NCI-H748 treated with DMSO at 0.1 percent for 48 hours (cell line): ENCODE data around the gene HYLS1.
"Not testable (repeated sequence)": the region's sequence is repeated elsewhere in the genome, so short reads cannot be mapped to it uniquely, and the experiment has no call there.

Experiments
- DNase-seq: peaks from one replicate; lab custom pipeline; 2025; lab: John Stamatoyannopoulos, UW

Gene HYLS1

GRCh38 chr11:125903711-125904659 is 16.5 kb downstream of the HYLS1 start, which contains the start of gene DDX25:
DDX25 (plus strand) TSS chr11:125904508; CDS start chr11:125904518, 10 bp downstream.
- DNase-seq: no peak

DNA sequence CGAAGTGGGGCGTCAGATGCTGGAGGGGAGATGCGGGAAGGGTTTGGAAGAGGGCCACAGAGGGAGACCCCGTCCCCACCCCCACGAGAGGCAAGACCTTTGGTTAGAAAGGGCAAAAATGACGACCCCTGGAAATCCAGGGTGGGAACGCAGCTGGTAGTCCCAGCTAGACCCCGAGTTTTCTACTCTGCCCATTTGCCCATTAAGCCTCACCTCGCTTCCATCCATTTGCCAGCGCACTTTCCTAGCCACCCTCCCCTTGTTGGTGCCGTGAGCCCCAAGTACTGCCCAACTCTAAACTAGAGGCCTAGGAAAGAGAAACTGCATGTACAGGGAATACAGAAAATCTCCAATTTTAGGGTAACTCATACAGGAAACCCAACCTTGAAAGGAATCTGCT is 17.2 kb downstream of the HYLS1 start:
- no peak for DNase-seq

DNA sequence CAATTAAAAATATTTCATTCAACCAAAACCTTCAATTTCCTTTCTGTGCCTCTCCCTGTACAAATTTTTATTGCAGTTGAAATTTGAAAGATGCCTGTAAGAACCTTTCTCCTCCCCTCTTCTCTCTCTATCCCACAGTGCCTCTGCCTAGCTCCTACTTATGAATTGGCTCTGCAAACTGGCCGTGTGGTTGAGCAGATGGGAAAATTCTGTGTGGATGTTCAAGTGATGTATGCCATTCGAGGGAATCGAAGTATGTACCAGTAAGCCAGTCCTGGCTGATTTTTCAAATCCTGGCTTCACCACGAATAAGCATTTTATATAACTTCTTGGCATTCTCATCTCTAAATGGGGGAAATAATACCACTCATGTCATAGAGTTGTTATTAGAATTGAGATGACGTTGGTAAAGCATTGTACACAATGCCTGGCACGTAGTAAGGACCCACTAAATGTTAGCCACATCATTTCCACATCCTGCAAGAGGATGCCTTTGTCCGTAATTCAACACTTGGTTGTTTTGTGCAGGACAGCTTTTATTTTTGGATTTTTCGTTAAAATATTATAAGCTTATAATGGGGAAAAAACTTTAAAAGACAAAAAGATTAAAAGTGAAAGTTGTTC is 22.9 kb downstream of the HYLS1 start:
- DNase-seq: no peak

GRCh38 chr11:125914601-125915000 is 27.1 kb downstream of the HYLS1 start:
- not testable (repeated sequence) for DNase-seq

DNA sequence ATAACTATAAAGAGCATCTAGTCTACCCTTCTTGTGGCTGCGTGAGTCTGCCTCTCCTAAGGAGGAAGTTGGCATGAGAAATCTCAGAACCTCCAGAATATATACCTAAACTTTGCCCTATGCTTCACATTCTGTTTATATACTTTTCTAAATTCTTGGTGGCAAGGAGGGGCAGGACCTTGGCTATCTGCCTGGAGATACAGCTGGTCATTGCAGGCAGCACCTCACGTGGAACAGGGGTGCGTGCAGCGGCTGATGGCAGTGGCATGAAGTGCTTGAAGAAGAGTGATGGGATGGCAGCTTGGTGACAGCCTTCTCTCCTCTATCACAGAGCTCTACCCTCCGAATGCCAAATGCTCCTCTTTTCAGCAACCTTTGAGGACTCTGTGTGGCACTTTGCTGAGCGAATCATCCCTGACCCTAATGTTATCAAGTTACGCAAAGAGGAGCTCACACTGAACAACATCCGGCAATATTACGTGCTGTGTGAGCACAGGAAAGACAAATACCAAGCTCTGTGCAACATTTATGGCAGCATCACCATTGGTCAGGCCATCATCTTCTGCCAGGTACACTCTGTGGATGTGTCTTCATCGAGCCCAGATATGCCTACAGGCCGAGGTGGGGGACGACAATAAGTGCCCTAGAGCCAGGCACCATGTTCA is 29.3 kb downstream of the HYLS1 start:
- no peak for DNase-seq

DNA sequence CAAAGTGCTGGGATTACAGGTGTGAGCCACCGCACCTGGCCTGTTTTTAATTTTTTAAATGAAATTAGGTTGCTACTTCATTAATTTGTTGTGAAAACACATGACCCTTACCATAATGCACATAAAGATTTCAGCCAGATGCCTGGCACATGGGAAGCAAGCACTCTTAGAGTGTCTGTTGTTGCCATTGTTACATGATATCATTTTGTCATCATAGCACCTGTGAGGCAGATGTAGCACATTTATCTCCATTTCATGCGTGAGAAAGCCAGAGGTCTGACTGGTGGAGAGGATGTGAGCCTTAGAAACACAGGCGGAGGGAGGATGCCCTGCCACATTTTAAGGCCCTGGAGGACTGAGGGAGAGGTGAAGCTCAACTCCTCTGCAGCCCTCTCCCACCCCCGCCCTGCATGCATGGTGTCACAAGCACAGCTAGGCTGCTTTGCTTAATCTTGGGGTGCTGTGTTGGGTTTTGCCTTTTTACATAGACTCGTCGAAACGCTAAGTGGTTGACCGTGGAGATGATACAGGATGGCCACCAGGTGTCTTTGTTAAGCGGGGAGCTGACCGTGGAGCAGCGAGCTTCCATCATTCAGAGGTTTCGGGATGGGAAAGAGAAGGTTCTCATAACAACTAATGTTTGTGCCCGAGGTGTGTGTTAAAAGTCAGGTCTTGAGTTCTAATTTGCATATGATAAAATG is 30.8 kb downstream of the HYLS1 start:
- DNase-seq: no peak

DNA sequence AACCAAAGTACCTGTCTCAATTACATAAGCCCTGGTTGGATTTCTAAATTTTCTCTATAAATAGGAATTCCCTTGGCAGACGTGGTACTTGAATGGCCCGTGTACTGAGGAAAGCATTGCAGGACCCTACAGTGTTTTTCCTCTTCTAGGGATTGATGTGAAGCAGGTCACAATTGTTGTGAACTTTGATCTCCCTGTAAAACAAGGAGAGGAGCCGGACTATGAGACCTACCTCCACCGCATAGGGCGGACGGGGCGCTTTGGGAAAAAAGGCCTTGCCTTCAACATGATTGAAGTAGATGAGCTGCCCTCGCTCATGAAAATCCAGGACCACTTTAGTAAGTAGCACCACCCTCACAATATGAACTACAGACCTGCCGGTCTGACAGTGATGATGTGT is 33.6 kb downstream of the HYLS1 start:
- no peak for DNase-seq

DNA sequence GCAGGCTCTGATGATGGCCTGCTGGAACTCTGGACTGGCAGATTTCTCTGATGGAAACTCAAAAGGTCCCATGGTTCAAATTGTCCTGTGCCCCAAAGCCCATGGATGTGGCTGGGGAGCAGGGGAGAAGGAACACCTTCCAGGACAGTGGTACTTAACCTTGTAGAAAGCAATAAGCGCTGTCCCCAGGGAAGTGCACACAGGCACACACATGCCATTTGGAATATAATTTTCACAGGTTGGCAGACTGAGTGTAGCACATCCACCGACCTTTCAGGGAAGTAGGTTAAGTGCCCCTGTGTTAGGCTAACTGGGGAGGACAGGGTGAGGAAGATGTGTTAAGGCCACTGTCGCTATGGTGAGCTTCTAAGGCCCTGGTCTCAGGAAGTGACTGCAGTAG is 34.7 kb downstream of the HYLS1 start:
- no peak for DNase-seq

DNA sequence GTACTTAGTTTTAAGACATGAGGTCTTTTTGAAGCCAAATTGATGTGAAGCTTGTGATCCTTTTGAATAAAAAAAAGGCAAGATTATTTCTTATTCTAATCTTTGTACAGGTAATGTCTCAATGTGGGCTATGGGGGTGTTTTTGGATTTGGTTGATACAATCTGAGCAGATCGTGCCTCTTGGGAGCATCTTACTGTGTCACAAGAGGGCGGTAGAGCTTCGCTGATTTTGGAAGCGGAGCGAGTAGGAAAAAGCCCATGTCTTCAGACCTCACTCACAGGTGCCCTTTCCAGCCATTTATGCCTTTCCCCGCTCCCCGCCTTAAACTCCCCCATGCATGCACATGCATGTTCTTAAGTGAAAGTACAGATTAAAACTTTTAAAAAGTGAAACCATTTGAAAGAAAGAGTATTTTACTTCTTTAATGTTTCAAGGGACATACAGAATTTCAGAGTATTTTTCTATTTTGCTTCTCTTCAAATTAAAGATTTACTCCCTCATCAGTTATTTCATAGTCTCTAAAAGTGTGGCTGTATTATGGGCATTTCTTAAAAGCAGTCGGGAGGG is 35.6 kb downstream of the HYLS1 start:
- peak; percentile 26 for DNase-seq

- no peak for DNase-seq
These were observed 36.2 kb downstream of the HYLS1 start for GRCh38 chr11:125923633-125924032.

GRCh38 chr11:125924384-125925007 is 37.0 kb downstream of the HYLS1 start:
- no peak for DNase-seq

- DNase-seq: no peak
These were observed 37.8 kb downstream of the HYLS1 start for GRCh38 chr11:125925247-125925740.

- DNase-seq: no peak
These were observed 38.3 kb downstream of the HYLS1 start for GRCh38 chr11:125925804-125926203.

DNA sequence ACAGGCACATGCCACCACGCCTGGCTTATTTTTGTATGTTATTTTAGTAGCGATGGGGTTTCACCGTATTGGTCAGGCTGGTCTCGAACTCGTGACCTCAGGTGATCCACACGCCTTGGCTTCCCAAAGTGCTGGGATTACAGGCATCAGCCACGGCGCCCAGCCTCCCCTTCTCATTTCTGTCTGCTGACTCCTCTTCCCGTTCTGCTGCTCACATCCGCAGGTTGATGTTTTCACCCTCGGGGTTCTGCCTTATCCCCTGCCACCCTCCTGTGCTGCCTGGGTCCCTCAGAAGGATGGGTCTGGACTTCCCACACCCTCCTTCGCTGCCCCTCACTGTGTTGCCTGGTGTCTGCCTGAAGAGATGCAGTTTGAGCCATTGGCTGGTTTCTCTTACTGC is 39.2 kb downstream of the HYLS1 start:
- DNase-seq: no peak

DNA sequence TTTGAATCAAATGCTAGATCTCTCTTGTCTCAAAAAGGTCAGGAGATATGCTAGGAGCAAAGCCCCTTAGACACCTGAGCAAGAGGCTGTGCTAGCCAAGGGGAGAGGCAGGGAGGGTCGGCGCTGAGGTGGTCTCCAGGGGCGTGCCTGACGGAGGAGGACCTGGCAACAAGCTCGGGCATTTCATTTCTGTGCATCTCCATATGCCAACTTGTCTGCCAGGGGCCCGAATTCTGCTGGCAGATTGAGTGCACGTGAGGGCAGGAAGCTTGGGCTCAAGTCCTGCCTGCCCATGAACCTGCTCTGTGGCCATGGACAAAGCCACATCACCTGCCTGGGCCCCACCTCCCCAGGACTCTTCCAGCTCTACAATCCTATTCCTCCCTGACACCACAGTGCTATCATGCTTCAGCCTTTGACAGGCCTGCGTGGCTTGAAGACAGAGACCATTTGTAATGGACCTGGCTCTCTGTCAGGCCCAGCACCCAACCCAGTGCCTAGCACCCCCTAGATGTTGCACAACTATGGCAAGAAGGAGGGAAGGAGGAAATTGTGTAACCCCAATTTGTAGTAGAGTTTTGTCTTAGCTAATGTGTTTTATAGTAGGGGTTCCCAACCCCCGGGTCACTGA is 42.1 kb downstream of the HYLS1 start:
- DNase-seq: no peak

DNA sequence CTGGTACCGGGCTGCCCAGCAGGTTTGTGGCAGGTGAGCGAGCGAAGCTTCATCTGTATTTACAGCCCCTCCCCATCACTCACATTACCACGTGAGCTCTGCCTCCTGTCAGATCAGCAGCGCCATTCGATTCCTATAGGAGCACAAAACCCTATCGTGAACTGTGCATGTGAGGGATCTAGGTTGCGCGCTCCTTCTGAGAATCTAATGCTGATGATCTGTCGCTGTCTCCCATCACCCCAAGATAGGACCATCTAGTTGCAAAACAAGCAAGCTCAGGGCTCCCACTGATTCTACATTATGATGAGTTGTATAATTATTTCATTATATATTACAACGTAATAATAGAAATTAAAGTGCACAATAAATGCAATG is 42.6 kb downstream of the HYLS1 start:
- DNase-seq: no peak

GRCh38 chr11:125931116-125931515 is 43.6 kb downstream of the HYLS1 start:
- no peak for DNase-seq

DNA sequence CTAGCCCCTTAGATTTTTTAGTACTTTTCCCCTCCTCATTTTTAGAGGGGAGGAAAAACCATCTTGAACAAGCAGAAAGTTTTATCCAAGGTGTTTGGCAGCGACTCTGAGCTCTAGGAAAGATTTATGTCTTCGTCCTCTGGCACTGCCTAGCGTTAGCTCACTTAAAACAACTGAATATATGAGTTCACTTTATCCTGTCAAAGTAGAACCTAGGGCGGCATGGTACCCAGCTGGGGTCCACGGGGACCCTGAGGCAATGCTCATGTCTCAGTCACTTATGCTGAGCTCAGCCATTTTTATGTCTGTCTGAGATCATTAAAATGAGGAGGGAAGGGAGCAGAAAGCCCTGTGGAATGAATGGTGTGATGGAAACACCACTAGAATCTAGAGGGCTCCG is 44.2 kb downstream of the HYLS1 start:
- DNase-seq: no peak

DNA sequence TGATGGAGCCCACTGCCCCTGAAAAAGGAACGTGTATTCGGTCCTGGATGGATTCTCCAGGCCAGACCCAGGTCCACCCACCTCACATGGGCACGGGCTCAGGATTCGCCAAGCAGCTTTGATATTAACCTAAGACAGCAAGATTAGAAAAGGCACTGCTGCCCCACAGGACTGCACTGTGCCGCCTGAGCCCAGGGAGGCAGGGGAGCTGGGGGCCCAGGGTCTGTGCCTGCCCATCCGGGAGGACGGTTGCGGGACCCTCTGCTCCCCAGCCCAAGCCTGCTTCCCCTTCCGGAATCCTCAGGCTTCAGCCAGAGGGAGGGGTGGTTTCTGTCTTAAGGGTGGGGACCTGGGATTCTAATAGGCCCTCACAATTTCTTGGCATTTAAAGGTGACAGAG is 44.8 kb downstream of the HYLS1 start:
- no peak for DNase-seq

- no peak for DNase-seq
These were observed 45.8 kb downstream of the HYLS1 start for GRCh38 chr11:125933030-125933813.
